Measurements from ENCODE around the gene MRPL51.

Gene MRPL51
- total RNA-seq: 11.2 to 93.8 (median 39.3) reads per million in 3 experiments

DNA sequence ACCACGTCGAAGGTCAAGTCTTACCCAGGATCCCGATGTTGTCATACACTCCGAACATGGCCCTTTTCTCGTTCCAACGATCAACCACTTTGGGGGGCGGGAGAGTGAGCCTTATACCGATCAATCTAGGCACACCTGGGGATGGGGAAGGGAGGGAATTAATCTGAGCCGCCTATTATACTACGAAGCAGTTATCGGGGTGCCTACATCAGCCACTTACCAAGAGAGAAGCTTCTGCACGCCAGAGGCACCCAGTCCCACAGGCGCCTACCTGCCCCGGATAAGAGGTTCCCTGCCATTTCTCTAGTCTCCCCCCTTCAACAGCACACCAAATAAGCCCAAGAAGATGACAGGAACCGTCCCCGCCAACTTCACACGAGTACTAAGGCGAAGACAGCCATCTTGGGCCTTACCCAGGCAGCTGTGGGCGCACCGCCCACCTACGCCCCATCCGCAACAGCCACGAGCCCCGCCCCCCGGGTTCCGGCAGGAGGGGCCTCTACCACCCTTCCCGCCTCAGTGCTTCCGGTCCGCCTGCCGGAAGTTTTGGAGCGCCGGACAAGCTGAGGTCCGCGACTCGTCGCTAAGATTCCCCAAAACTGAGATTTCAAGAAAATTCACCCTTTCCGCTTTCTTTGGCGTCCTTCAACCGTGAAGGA is at the start of gene MRPL51:
Gene MRPL51 (minus strand): TSS at position 425 of the 659 bp plus-strand sequence. CDS start 126 bp downstream, at position 299.
- DNase-seq: peak; percentile 95

DNA sequence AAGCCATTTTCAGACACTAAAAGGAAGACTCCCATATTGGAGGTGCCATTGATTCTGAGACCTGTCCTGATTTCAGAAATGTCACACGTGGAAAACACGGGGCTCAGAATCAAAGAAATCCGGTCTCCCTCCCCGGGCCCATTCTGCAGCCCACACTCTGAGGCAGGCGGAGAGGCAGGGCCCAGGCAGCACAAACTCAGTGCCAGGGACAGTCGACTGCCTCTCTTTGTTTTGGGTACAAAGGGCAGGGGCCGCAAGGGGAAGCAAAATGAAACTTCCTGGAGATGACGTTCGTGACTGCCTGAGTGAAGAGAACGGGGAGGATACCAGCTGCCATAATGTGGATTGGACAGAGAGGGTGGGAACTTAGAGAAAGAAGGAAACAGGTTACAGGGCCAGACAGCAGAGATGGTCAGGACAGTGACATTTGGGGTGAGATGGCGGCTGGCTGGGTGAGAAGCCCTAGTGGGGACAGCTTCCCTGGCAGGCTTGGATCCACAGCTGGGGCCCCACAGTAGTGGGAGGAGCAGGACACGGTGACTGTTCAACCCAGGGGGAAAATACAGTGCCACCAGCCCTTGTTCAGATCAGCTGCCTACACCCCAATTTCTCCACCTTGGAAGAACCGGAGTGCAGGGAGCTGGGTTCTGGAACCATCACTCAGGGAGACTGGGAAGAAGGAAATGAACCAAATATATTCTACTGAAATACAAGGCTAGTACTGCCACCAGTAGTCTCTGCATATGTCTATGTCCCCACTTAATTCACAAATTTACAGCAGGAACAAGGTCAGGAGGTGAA is 49.3 kb upstream of the MRPL51 start:
- no peak for DNase-seq

DNA sequence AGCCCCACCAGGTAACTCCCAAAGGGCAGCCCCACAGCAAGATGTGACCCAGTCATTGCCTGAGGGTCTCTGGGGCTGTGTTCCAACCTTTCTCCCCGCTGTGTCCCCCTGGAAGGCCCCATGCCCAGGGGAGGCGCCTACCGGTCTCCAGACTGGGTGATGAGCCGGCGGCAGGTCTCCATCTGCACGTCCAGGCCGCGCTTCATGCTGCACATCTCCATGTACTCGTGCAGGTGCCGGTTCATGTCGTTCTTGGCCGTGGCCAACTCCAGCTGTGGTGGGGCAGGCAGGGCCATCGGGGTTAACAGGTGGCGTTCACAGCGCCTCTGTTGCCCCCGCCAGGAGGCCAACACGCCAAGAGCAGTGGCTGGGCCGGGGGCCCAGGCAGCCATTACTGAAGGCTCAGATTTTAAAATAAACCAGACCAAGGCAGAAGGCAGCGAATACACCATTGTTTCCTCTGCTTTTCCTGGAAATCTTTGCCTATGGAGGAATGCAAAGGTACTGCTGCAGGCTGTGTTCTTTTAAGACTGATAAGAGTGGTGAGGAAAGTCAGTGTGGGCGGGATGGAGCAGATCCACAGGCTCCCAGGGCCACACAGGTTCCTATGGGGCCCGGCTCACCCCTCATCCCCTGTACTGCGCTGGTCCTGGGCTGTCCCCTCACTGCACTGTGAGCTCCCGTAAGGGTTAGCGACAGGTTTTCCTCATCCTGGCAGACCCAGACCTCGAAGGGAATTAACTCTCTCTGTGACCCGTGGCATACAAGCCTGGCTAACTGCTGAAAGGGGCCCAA is 48.5 kb upstream of the MRPL51 start:
- no peak for DNase-seq

DNA sequence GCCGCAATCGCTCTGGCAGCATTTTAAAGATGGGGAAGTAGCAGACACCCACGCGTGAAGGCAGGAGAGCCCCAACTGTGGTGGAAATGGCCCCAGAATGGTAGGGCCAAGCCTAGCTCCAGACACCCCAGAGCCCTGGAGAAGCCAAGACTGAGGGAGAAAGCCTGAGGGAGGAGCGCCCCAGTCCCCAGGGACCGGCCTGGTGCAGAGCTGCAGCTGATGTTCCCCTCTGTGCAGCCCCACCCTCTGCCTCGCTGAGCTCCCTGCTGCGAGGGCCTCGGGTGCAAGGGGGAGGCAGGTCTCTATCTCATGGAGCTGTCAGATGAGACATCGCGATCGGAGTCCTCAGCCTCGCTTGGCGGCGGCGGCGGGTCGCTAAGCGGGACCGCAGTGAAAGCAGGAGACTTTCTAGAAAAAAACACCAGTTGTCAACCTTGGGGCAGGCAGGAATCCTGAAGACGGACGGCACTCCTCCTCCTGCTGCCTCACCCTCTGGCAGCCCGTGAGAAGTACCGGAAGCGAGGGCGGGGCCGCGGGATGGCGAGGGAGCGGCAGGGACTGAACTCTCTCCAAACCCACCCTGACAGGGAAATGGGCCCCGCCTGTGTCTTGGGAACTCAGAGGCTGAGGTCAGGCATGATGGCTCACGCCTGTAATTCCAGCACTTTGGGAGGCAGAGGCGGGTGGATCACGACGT is 47.3 kb upstream of the MRPL51 start:
- DNase-seq: peak; percentile 42

DNA sequence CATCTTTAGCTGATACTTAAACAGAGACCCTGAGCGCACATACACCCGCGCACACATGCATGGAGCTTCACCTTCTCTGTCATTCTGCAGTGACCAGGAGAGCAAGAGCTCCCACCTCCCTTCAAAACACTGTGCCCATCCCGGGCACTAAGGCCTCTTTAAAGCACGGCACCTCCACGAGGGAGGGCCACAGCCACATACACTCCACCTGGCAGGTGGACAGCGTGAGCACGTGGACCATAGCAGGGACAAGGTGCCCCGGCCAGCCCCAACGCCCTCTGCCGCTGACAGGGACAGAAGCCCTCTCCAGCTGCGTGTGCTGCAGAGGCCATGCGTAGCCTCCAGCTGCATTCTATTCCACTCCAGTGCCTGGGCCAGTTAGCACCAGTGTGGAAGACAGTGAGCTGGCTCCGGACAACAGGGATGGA is 46.7 kb upstream of the MRPL51 start:
- DNase-seq: no peak

DNA sequence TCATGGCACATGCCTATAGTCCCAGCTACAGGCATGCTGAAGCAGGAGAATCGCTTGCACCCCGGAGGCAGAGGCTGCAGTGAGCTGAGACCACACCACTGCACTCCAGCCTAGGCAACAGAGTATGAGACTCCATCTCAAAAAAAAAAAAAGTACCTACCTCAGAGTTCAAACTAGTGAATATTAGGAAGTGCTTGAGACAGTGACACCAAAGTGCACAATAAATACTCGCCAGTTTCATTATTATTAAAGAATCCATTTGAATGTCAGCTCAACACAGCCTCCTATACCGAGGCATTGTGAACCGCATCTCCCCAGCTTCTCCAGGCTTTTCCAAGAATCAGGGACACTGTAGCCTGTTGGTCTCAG is 46.2 kb upstream of the MRPL51 start:
- no peak for DNase-seq

DNA sequence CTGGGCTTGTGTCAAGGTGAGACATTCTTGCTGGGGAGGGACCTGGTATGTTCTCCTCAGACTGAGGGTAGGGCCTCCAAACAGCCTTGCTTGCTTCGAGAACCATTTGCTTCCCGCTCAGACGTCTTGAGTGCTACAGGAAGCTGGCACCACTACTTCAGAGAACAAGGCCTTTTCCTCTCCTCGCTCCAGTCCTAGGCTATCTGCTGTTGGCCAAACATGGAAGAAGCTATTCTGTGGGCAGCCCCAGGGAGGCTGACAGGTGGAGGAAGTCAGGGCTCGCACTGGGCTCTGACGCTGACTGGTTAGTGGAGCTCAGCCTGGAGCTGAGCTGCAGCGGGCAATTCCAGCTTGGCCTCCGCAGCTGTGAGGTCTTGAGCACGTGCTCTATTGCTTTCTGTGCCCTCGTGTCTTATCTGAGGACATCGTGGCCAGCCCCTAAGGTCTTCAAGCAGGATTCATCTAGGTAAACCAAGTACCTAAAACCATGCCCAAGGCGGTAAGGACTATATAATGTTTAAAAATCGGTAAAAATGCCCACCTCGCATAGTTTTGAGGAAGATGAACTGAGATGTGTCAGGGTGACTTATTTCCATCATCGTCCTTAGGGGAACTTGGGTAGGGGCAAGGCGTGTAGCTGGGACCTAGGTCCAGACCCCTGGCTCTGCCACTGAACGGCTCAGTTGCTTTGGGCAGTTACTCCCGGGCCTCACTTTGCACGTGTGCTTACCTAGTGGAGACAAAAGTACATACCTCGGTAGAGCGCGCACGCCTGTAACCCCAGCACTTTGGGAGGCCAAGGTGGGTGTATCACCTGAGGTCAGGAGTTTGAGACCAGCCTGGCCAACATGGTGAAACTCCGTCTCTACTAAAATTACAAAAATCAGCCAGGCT is 45.6 kb upstream of the MRPL51 start:
- DNase-seq: no peak

DNA sequence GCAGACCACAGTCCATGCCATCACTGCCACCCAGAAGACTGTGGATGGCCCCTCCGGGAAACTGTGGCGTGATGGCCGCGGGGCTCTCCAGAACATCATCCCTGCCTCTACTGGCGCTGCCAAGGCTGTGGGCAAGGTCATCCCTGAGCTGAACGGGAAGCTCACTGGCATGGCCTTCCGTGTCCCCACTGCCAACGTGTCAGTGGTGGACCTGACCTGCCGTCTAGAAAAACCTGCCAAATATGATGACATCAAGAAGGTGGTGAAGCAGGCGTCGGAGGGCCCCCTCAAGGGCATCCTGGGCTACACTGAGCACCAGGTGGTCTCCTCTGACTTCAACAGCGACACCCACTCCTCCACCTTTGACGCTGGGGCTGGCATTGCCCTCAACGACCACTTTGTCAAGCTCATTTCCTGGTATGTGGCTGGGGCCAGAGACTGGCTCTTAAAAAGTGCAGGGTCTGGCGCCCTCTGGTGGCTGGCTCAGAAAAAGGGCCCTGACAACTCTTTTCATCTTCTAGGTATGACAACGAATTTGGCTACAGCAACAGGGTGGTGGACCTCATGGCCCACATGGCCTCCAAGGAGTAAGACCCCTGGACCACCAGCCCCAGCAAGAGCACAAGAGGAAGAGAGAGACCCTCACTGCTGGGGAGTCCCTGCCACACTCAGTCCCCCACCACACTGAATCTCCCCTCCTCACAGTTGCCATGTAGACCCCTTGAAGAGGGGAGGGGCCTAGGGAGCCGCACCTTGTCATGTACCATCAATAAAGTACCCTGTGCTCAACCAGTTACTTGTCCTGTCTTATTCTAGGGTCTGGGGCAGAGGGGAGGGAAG is 44.7 kb upstream of the MRPL51 start:
- DNase-seq: peak; percentile 81

DNA sequence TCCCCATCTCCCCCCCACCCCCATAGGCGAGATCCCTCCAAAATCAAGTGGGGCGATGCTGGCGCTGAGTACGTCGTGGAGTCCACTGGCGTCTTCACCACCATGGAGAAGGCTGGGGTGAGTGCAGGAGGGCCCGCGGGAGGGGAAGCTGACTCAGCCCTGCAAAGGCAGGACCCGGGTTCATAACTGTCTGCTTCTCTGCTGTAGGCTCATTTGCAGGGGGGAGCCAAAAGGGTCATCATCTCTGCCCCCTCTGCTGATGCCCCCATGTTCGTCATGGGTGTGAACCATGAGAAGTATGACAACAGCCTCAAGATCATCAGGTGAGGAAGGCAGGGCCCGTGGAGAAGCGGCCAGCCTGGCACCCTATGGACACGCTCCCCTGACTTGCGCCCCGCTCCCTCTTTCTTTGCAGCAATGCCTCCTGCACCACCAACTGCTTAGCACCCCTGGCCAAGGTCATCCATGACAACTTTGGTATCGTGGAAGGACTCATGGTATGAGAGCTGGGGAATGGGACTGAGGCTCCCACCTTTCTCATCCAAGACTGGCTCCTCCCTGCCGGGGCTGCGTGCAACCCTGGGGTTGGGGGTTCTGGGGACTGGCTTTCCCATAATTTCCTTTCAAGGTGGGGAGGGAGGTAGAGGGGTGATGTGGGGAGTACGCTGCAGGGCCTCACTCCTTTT is 44.0 kb upstream of the MRPL51 start:
- no peak for DNase-seq

DNA sequence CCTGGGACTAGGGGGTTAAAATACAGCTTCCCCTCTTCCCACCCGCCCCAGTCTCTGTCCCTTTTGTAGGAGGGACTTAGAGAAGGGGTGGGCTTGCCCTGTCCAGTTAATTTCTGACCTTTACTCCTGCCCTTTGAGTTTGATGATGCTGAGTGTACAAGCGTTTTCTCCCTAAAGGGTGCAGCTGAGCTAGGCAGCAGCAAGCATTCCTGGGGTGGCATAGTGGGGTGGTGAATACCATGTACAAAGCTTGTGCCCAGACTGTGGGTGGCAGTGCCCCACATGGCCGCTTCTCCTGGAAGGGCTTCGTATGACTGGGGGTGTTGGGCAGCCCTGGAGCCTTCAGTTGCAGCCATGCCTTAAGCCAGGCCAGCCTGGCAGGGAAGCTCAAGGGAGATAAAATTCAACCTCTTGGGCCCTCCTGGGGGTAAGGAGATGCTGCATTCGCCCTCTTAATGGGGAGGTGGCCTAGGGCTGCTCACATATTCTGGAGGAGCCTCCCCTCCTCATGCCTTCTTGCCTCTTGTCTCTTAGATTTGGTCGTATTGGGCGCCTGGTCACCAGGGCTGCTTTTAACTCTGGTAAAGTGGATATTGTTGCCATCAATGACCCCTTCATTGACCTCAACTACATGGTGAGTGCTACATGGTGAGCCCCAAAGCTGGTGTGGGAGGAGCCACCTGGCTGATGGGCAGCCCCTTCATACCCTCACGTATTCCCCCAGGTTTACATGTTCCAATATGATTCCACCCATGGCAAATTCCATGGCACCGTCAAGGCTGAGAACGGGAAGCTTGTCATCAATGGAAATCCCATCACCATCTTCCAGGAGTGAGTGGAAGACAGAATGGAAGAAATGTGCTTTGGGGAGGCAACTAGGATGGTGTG is 43.1 kb upstream of the MRPL51 start:
- no peak for DNase-seq

DNA sequence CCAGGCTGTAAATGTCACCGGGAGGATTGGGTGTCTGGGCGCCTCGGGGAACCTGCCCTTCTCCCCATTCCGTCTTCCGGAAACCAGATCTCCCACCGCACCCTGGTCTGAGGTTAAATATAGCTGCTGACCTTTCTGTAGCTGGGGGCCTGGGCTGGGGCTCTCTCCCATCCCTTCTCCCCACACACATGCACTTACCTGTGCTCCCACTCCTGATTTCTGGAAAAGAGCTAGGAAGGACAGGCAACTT is 42.6 kb upstream of the MRPL51 start:
- no peak for DNase-seq

DNA sequence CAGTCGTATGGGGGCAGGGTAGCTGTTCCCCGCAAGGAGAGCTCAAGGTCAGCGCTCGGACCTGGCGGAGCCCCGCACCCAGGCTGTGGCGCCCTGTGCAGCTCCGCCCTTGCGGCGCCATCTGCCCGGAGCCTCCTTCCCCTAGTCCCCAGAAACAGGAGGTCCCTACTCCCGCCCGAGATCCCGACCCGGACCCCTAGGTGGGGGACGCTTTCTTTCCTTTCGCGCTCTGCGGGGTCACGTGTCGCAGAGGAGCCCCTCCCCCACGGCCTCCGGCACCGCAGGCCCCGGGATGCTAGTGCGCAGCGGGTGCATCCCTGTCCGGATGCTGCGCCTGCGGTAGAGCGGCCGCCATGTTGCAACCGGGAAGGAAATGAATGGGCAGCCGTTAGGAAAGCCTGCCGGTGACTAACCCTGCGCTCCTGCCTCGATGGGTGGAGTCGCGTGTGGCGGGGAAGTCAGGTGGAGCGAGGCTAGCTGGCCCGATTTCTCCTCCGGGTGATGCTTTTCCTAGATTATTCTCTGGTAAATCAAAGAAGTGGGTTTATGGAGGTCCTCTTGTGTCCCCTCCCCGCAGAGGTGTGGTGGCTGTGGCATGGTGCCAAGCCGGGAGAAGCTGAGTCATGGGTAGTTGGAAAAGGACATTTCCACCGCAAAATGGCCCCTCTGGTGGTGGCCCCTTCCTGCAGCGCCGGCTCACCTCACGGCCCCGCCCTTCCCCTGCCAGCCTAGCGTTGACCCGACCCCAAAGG is 42.1 kb upstream of the MRPL51 start:
- DNase-seq: peak; percentile 71

DNA sequence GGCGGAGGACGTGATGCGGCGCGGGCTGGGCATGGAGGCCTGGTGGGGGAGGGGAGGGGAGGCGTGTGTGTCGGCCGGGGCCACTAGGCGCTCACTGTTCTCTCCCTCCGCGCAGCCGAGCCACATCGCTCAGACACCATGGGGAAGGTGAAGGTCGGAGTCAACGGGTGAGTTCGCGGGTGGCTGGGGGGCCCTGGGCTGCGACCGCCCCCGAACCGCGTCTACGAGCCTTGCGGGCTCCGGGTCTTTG is 41.6 kb upstream of the MRPL51 start:
- DNase-seq: no peak

DNA sequence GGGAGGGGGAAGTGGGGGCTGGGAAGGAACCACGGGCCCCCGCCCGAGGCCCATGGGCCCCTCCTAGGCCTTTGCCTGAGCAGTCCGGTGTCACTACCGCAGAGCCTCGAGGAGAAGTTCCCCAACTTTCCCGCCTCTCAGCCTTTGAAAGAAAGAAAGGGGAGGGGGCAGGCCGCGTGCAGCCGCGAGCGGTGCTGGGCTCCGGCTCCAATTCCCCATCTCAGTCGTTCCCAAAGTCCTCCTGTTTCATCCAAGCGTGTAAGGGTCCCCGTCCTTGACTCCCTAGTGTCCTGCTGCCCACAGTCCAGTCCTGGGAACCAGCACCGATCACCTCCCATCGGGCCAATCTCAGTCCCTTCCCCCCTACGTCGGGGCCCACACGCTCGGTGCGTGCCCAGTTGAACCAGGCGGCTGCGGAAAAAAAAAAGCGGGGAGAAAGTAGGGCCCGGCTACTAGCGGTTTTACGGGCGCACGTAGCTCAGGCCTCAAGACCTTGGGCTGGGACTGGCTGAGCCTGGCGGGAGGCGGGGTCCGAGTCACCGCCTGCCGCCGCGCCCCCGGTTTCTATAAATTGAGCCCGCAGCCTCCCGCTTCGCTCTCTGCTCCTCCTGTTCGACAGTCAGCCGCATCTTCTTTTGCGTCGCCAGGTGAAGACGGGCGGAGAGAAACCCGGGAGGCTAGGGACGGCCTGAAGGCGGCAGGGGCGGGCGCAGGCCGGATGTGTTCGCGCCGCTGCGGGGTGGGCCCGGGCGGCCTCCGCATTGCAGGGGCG is 41.0 kb upstream of the MRPL51 start, which contains the start of gene GAPDH:
Gene GAPDH (plus strand): TSS at position 595 of the 772 bp plus-strand sequence. CDS start 316 bp downstream, outside the sequence.
- peak; percentile 88 for DNase-seq

DNA sequence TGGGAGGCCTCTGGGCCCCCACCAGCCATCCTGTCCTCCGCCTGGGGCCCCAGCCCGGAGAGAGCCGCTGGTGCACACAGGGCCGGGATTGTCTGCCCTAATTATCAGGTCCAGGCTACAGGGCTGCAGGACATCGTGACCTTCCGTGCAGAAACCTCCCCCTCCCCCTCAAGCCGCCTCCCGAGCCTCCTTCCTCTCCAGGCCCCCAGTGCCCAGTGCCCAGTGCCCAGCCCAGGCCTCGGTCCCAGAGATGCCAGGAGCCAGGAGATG is 40.5 kb upstream of the MRPL51 start:
- DNase-seq: no peak

DNA sequence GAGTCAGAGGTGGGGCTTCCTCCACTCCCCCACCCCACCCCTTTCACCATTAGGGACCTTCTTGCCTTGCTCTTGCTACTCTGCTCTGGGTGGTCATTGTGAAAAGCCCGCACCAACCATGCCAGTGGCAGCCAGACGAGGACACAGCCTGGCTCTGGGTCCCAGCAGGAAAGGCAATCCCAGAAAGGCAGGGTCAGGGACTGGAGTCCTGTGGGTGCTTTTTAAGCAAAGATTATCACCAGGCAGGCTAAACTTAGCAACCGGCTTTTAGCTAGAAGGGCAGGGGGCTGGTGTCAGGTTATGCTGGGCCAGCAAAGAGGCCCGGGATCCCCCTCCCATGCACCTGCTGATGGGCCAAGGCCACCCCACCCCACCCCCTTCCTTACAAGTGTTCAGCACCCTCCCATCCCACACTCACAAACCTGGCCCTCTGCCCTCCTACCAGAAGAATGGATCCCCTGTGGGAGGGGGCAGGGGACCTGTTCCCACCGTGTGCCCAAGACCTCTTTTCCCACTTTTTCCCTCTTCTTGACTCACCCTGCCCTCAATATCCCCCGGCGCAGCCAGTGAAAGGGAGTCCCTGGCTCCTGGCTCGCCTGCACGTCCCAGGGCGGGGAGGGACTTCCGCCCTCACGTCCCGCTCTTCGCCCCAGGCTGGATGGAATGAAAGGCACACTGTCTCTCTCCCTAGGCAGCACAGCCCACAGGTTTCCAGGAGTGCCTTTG is 40.0 kb upstream of the MRPL51 start:
- peak; percentile 27 for DNase-seq
